Fibroblast of pulmonary artery (primary cell): ENCODE measurements around the gene ZFAND6.

Experiments
- DNase-seq: peaks from one replicate; pipeline ENCODE4 v3.0.0-alpha.2; 2010; ENCODE audit warnings: low read depth
- H3K4me3 ChIP-seq: replicated peaks from 2 replicates; pipeline ENCODE4 v1.5.1; 2011; ENCODE audit warnings: low read depth, mild to moderate bottlenecking, control low read depth, low read length, moderate library complexity
- CTCF ChIP-seq: IDR thresholded peaks from 2 replicates; pipeline ENCODE4 v1.5.1; 2011; ENCODE audit warnings: mild to moderate bottlenecking, control low read depth, low read length, inconsistent platforms; ENCODE audit errors: missing control alignments

Gene ZFAND6

GRCh38 chr15:80185152-80185551, 125.7 kb downstream of the ZFAND6 start:
- DNase-seq, result no peak
- H3K4me3 ChIP-seq, result no peak overlapping the region
- no peak for TF ChIP-seq CTCF

GRCh38 chr15:80186066-80186465, 126.6 kb downstream of the ZFAND6 start:
- no peak for DNase-seq
- TF ChIP-seq CTCF, result no peak
- no peak overlapping the region for H3K4me3 ChIP-seq

- no peak for TF ChIP-seq CTCF
- H3K4me3 ChIP-seq, result no peak overlapping the region
- DNase-seq, result no peak
These were observed 127.1 kb downstream of the ZFAND6 start for GRCh38 chr15:80186597-80186996.
